Measurements from ENCODE around the gene CCDC185. TPM values are rescaled to one million over a fixed set of nuclear protein-coding genes. Genes with fewer than 3 reads are reported as not detected.

CCDC185 gene
- total RNA-seq (ENCODE audit: insufficient read depth, low replicate concordance) = not detected

GRCh38 chr1:223393275-223394214, at the start of gene CCDC185:
CCDC185 (plus strand) TSS chr1:223393415; CDS start chr1:223393476, 61 bp downstream.
- DNase-seq (ENCODE audit: low spot score) = no peak

DNA sequence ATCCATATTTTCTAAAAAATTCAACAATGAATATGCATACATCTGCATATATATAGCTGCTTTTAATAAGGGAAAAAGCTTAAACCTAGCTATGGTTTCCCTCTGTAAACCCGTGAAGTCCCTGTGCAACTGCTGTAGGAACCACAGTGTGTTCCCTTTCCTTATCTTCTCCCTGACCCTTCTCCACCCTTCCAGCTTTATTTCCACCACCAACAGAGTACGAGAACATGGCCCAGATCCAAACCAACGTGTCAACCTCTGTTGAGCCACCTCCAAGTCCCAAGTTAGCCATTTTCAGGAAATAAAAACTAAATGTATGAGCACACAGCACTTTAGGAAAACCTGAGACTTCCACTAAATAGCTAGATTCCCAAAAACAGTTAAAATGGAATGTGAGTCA, 49.5 kb upstream of the CCDC185 start:
- no peak for DNase-seq (ENCODE audit: low spot score)

DNA sequence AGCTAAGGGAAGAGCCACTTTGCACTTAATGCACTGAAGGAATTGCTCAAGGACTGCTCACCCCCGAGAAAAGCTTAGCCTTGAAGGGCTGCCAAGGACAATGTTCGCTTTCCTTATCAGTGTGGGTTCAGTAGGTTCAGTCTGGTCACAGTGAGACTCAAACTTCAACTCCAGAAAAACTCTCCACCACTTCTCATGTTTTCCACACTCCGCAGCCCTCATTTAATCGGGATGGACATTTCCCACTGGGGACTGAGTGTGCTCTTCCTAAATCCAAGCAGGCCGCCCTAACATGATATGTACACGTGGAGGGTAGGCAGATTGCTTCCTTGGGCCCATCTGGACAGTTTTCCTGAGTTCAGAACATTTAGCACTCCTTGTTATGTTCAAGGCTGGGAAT, 48.7 kb upstream of the CCDC185 start:
- DNase-seq (ENCODE audit: low spot score) = peak; percentile 45

DNA sequence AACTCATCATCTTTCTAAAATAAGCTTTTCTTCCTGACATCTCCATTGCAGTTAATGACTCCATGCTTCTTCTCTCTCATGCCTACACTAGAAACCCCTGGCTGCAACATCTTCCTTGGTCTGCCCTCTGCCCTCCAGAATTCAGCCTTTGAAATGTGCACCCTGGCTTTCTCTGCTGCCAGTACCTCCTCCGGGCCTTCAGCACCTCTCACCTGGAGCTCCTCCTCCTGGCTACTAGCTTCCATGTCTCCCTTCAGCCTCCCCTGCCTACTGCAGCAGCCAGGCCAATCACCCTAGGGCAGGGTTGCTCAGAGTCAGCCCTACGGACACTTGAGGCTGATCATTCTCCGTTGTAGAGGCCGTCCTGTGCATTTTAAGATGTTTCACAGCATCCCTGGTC, 47.5 kb upstream of the CCDC185 start:
- no peak for DNase-seq (ENCODE audit: low spot score)

DNA sequence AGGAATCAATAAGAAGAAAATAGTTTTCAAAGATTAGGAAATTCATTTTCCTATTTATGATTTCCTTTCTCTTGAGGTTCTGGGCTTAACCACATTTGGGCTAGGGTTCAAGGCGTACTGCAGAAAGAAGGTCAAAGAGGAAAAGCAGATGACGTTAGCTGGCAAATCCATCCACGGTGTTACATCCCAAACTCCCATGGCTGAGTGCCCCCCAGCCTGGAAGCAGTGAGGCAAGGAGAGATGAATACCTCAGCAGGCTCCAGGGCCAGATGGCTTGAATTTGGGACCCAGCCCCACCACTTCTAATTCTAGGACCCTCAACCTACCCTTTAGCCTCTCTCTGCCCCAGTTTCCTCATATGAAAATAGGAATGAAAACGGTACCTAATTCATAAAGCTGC, 46.9 kb upstream of the CCDC185 start:
- DNase-seq (ENCODE audit: low spot score) = no peak

DNA sequence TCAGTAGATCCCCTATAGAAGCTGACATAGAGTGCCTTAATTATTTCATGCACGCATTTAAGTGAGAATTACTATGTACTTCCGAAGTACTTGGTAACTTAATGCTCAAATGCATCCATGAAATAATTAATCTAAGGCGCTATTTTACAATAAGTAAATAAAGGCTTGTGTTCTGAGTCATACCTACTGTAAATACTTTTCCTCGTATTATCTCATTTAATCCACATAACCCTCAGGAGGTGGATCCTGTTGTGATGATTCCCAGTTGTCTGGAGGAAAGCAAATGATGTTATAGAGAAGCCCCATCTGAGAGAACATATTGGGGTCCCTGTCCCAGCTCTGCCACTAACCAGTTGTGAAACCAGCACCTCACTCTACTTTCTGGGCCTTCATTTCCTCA, 45.6 kb upstream of the CCDC185 start:
- DNase-seq (ENCODE audit: low spot score) = no peak

- DNase-seq (ENCODE audit: low spot score) = no peak
Measured at GRCh38 chr1:223348439-223348838, 44.8 kb upstream of the CCDC185 start.

- DNase-seq (ENCODE audit: low spot score) = no peak
Measured at GRCh38 chr1:223349241-223349640, 44.0 kb upstream of the CCDC185 start.

GRCh38 chr1:223350361-223350908, 42.8 kb upstream of the CCDC185 start:
- DNase-seq (ENCODE audit: low spot score) = no peak

DNA sequence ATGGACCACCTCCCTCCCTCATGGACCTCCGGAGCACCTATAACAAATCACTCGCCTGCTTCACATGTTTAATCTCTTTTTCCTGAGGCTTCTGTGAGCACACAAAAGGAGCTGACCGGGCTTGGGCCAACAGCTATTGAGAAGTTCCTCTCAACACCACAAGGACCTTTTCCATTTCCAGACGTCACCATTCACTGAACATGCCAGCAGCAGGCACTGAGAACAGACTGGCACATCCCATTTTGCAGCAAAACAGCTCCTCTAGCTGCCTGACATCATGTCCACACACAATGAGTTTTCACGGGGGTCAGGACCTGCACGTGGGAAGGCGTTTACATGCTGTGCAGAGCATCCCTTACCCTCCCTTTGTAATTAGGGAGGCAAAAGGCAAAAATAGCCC, 40.3 kb upstream of the CCDC185 start:
- no peak for DNase-seq (ENCODE audit: low spot score)

DNA sequence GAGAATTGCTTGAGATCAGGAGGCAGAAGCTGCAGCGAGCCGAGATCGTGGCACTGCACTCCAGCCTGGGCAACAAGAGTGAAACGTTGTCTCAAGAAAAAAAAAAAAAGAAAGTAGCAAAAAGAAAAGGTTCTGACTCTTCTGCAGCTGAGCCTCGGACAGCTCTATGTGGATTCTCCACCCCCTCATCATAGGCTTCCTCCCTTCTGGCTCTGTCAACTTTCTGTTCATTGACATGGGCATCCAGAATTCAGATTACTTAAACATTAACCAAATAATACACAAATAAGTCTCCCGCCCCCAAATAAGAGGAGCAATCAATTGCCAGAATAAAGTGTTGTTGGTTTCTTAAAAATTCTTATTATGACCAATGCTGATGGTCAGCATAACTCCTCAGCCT, 39.3 kb upstream of the CCDC185 start:
- DNase-seq (ENCODE audit: low spot score) = no peak

- DNase-seq (ENCODE audit: low spot score) = no peak
Measured at GRCh38 chr1:223355699-223356098, 37.5 kb upstream of the CCDC185 start.

- DNase-seq (ENCODE audit: low spot score) = no peak
Measured at GRCh38 chr1:223358826-223359225, 34.4 kb upstream of the CCDC185 start.

- peak; percentile 37 for DNase-seq (ENCODE audit: low spot score)
Measured at GRCh38 chr1:223363057-223363855, 30.0 kb upstream of the CCDC185 start.

- peak; percentile 28 for DNase-seq (ENCODE audit: low spot score)
Measured at GRCh38 chr1:223363856-223364684, 29.1 kb upstream of the CCDC185 start, which contains the start of gene SUSD4. SUSD4 (minus strand) TSS chr1:223364176; CDS start chr1:223363425, 751 bp downstream.

DNA sequence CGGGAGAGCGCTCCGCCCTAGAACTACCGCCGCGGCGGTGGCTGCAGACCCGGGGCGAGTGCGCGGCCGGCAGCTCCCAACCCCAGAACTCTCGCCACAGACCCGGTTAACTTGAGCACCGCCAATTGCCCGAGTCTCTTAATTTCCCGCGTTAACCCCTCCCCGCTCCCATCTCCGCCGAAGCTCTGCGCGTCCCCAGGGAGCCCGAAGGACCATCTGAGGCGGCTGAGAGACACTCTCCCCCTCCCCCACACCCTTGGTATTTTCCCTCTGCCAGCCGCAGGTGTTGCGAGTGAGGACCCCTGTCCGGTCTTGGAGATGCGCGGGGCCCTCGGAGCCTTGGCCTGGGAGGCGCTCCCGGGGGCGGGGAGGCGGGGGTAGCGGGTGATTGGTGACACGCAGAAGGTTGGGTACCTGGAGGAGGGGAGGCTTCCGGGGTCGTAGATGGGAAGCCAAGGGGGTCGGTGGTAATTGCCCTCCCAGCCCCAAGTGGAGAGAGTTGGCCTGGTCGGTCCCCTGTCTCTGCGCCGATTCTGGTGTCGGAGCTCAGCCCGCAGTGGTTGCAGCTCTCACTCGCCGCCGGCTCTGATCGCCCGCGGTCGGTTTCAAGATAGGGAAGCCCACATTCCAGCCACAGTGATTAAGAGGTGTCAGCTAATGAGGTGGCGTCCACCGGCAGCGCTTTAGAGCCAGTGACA, 28.4 kb upstream of the CCDC185 start:
- no peak for DNase-seq (ENCODE audit: low spot score)

DNA sequence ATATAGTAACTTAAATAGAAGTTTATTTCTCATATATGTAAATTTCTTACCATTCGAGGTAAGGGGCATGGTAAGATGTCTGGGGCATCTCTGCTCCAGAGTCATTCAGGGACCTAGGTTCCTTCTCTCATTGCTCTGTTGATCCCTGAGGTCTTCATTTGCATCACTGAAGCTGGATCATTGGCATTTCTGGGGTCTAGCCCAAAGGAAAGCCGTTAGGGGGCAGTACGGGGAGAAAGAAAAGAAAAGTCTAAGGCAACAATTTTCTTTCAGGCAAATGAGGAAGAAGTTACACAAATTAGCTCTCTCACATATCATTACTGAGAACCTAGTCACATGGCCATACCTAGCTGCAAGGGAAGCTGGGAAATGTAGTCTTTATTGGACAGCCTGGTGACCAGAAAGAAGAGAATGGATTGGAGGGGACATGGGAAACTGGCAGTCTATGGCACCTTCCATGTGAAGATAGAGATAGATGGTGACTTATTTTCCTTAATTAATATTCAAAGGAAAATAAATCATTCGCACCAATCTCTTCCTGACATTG, 19.1 kb upstream of the CCDC185 start:
- DNase-seq (ENCODE audit: low spot score) = no peak

- no peak for DNase-seq (ENCODE audit: low spot score)
Measured at GRCh38 chr1:223378754-223379153, 14.5 kb upstream of the CCDC185 start.

DNA sequence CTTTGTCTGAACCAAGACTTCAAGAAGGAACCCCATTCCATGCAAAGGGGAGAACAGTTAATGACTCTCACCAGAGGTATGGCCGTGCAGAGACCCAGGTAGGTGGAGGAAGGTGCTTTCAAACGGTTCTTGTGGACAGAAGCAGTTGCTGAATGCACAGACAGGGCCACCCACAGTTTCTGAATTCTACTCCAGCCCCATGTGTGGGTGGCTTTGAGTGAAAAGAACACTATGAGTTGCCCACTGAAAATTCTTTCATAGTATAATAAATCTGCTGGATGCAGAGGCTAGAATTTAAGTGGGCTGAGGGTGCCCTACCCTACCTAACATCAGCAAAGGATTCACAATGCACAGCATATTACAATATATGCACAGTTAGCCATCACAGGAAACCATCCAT, 7.2 kb upstream of the CCDC185 start:
- DNase-seq (ENCODE audit: low spot score) = no peak

GRCh38 chr1:223390618-223391017, 2.6 kb upstream of the CCDC185 start:
- no peak for DNase-seq (ENCODE audit: low spot score)
